Tibial artery (tissue), 4 donors: ENCODE measurements around the gene ZNF679.

Source experiments
- DNase-seq, 2 donors: peaks; one replicate each; pipeline ENCODE4 v3.0.0-alpha.2; 2019
- H3K27ac ChIP-seq, 2 donors: fragments of 200-600 bp; sonication (generic) in 1 of 2; 1 replicate in 1 of 2; 2 replicates in 1 of 2; pipeline ENCODE4 v1.5.1; 2018 to 2019; ENCODE audit warnings: mild to moderate bottlenecking in 1 of 2
- H3K27me3 ChIP-seq, 2 donors: fragments of 200-600 bp; sonication (generic) in 1 of 2; one replicate each; pipeline versions ENCODE4 v1.5.1 to v1.6.0; 2016 to 2019
- H3K36me3 ChIP-seq, 3 donors: fragments of 200-600 bp; sonication (generic) in 2 of 3; one replicate each; pipeline ENCODE4 v1.5.1; 2016 to 2019; ENCODE audit warnings: mild to moderate bottlenecking in 2 of 3
- H3K4me1 ChIP-seq, 4 donors: fragments of 200-600 bp; sonication (generic) in 2 of 4; 1 replicate in 3 of 4; 2 replicates in 1 of 4; pipeline ENCODE4 v1.5.1; 2016 to 2019
- H3K4me3 ChIP-seq, 2 donors: fragments of 200-600 bp; sonication (generic) in 1 of 2; 1 replicate in 1 of 2; 2 replicates in 1 of 2; pipeline ENCODE4 v1.5.1; 2018 to 2019; ENCODE audit warnings: mild to moderate bottlenecking in 2 of 2
- H3K9me3 ChIP-seq, 3 donors: fragments of 200-600 bp; sonication (generic) in 1 of 3; one replicate each; pipeline ENCODE4 v1.5.1; 2016 to 2019
- CTCF ChIP-seq, 2 experiments: fragments of 200-600 bp in 1 of 2; fragments of 450-650 bp in 1 of 2; IDR thresholded peaks; one replicate each; pipeline ENCODE4 v1.5.1; 2017 to 2019; ENCODE audit warnings: antibody characterized with exemption in 2 of 2, mild to moderate bottlenecking in 1 of 2, moderate library complexity in 1 of 2
- intact Hi-C: fragments of 100-400 bp; cut with DNase I; formaldehyde crosslinking; loops from one replicate; pipeline ENCODE4 v1.15.0; 2023; ENCODE audit warnings: low total_unique reads

ZNF679 gene

GRCh38 chr7:64183827-64184372 is 44.4 kb upstream of the ZNF679 start:
- DNase-seq = no peak

GRCh38 chr7:64184376-64184775 is 43.9 kb upstream of the ZNF679 start:
- no peak for TF ChIP-seq CTCF (IDR thresholded peaks at IDR 0.05)
- no peak overlapping the region for H3K4me3 ChIP-seq
- no peaks in the 10 kb centered on the region for H3K36me3 ChIP-seq
- H3K27me3 ChIP-seq = peaks cover 0 to 30% of the 10 kb centered on the region in 2 donors
- intact Hi-C loops = no loop called here
- H3K4me1 ChIP-seq = peaks cover 0 to 17% (median 4%) of the 10 kb centered on the region in 4 donors
- H3K9me3 ChIP-seq = peaks cover 0 to 15% (median 7%) of the 10 kb centered on the region in 3 donors
- DNase-seq = no peak
- no peak overlapping the region for H3K27ac ChIP-seq

More at GRCh38 chr7:64183827-64184372, 44.4 kb upstream of the ZNF679 start:
- no peak for TF ChIP-seq CTCF (IDR thresholded peaks at IDR 0.05)
- peaks cover 0 to 30% of the 10 kb centered on the region in 2 donors for H3K27me3 ChIP-seq
- H3K27ac ChIP-seq = no peak overlapping the region
- intact Hi-C loops = no loop called here
- H3K4me1 ChIP-seq = peaks cover 0 to 17% (median 4%) of the 10 kb centered on the region in 4 donors
- H3K36me3 ChIP-seq = no peaks in the 10 kb centered on the region
- no peak overlapping the region for H3K4me3 ChIP-seq
- peaks cover 0 to 15% (median 7%) of the 10 kb centered on the region in 3 donors for H3K9me3 ChIP-seq

GRCh38 chr7:64187408-64187807 is 40.9 kb upstream of the ZNF679 start:
- no peak overlapping the region for H3K4me3 ChIP-seq
- H3K4me1 ChIP-seq = peaks cover 0 to 8% (median 3%) of the 10 kb centered on the region in 4 donors
- no peak overlapping the region for H3K27ac ChIP-seq
- peaks cover 0 to 10% (median 7%) of the 10 kb centered on the region in 3 donors for H3K9me3 ChIP-seq
- H3K36me3 ChIP-seq = no peaks in the 10 kb centered on the region
- intact Hi-C loops = no loop called here
- no peak for DNase-seq
- peaks cover 0 to 14% of the 10 kb centered on the region in 2 donors for H3K27me3 ChIP-seq
- no peak for TF ChIP-seq CTCF (IDR thresholded peaks at IDR 0.05)

- H3K36me3 ChIP-seq = no peaks in the 10 kb centered on the region
- no peak overlapping the region for H3K27ac ChIP-seq
- peaks cover 0 to 7% (median 0%) of the 10 kb centered on the region in 3 donors for H3K9me3 ChIP-seq
- intact Hi-C loops = no loop called here
- TF ChIP-seq CTCF (IDR thresholded peaks at IDR 0.05) = no peak
- no peak for DNase-seq
- no peaks in the 10 kb centered on the region for H3K4me1 ChIP-seq
- H3K27me3 ChIP-seq = no peaks in the 10 kb centered on the region
- H3K4me3 ChIP-seq = no peak overlapping the region
Measured at GRCh38 chr7:64192148-64192704, 36.0 kb upstream of the ZNF679 start.

DNA sequence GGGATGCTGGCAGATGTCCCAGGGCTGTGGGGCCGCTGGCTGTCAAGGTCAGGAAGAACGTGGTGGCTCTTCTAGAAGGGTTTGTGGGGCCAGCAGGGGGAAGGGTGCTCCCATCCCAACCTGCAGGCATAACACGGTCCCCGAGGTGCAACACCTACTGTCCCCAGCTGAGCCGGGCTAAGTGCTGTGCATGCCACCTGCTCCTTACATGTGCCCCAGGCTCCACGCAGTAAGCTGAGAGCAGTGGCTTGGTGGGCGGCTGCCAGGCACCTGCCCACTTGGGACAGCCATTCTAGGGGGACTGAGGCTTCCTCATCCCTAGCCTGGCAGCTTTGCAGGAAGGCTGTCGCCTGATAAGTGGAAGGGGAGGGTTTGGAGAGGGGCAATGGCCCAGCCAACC is 35.5 kb upstream of the ZNF679 start:
- Histone ChIP-seq H3K27ac (no peak overlapping the region), H3K9me3 (peaks cover 0 to 3% (median 0%) of the 10 kb centered on the region in 3 donors)
- DNase-seq = no peak

More for the DNA sequence above, 35.5 kb upstream of the ZNF679 start:
- no peaks in the 10 kb centered on the region for H3K27me3 ChIP-seq
- H3K36me3 ChIP-seq = no peaks in the 10 kb centered on the region
- no peak for TF ChIP-seq CTCF (IDR thresholded peaks at IDR 0.05)
- H3K4me1 ChIP-seq = no peaks in the 10 kb centered on the region
- intact Hi-C loops = no loop called here
- no peak overlapping the region for H3K4me3 ChIP-seq
